H1 (cell line): Measurements from ENCODE around the gene CPE. TPM values are rescaled to one million over a fixed set of nuclear protein-coding genes. Genes with fewer than 3 reads are reported as not detected.

Source experiments
- CTCF ChIA-PET: fragments of 300-600 bp; sonication (Branson Sonifier 250); formaldehyde crosslinking; loops from one replicate; lab custom pipeline; 2021; ENCODE audit not compliant: partially characterized antibody; lab: Charles Lee
- POLR2A ChIA-PET: fragments of 300-600 bp; sonication (Branson Sonifier 250); formaldehyde crosslinking; loops from one replicate; lab custom pipeline; 2021; ENCODE audit warnings: inconsistent platforms; ENCODE audit not compliant: partially characterized antibody; lab: Charles Lee
- DNase-seq, 2 experiments: peaks; one replicate each; pipeline versions ENCODE4 v3.0.0 to v3.0.0-alpha.2; 2010 to 2022; ENCODE audit warnings: low spot score in 2 of 2, low read depth in 1 of 2, mixed read lengths in 1 of 2
- FAIRE-seq: peaks from 2 replicates; lab custom pipeline; 2011; peaks lifted over from hg19 to GRCh38; lab: Jason Lieb, UNC
- H2AFZ ChIP-seq: 2 replicates; pipeline ENCODE4 v1.8.1; 2012; ENCODE audit warnings: low read length, inconsistent platforms
- H2AK5ac ChIP-seq: 2 replicates; pipeline ENCODE4 v1.6.1; 2013; ENCODE audit warnings: low read depth, low read length
- H2BK120ac ChIP-seq: replicated peaks from 2 replicates; pipeline ENCODE3; 2013; ENCODE audit warnings: low read depth, low read length, inconsistent platforms
- H2BK12ac ChIP-seq: 2 replicates; pipeline ENCODE4 v1.6.1; 2013; ENCODE audit warnings: low read depth, low read length
- H2BK15ac ChIP-seq: 2 replicates; pipeline ENCODE4 v1.6.1; 2013; ENCODE audit warnings: low read length
- H2BK20ac ChIP-seq: 2 replicates; pipeline ENCODE4 v1.6.1; 2013; ENCODE audit warnings: low read length
- H2BK5ac ChIP-seq: 2 replicates; pipeline ENCODE4 v1.6.1; 2013; ENCODE audit warnings: low read depth, low read length
- H3K14ac ChIP-seq: 2 replicates; pipeline ENCODE4 v1.6.1; 2013; ENCODE audit warnings: inconsistent platforms; ENCODE audit not compliant: insufficient read length
- H3K18ac ChIP-seq: 2 replicates; pipeline ENCODE4 v1.6.1; 2013; ENCODE audit warnings: low read length; ENCODE audit errors: extremely low read depth
- H3K23ac ChIP-seq: 2 replicates; pipeline ENCODE4 v1.6.1; 2013; ENCODE audit warnings: inconsistent platforms; ENCODE audit not compliant: insufficient read length
- H3K23me2 ChIP-seq: 2 replicates; pipeline ENCODE4 v1.6.1; 2013; ENCODE audit warnings: low read depth, low read length
- H3K27ac ChIP-seq: 2 replicates; pipeline ENCODE4 v1.6.1; 2011; ENCODE audit warnings: low read depth, low read length, inconsistent platforms
- H3K27me3 ChIP-seq, 4 experiments: replicated peaks in 1 of 4; 1 replicate in 1 of 4; 2 replicates in 3 of 4; pipeline versions ENCODE4 v1.6.1 to v1.8.1; 2011 to 2013; ENCODE audit warnings: low read length in 3 of 4, mild to moderate bottlenecking in 3 of 4, inconsistent platforms in 2 of 4, mixed read lengths in 2 of 4, moderate library complexity in 1 of 4; ENCODE audit not compliant: control insufficient read depth in 3 of 4, insufficient read depth in 3 of 4; ENCODE audit errors: extremely low read depth in 1 of 4
- H3K36me3 ChIP-seq, 4 experiments: 2 replicates each; pipeline versions ENCODE4 v1.6.1 to v1.8.1; 2011 to 2013; ENCODE audit warnings: mild to moderate bottlenecking in 4 of 4, low read length in 3 of 4, moderate library complexity in 2 of 4, control low read depth in 1 of 4, inconsistent platforms in 1 of 4; ENCODE audit not compliant: insufficient read depth in 4 of 4, control insufficient read depth in 2 of 4
- H3K4ac ChIP-seq: replicated peaks from 2 replicates; pipeline ENCODE3; 2013; ENCODE audit warnings: low read length, low read depth, mixed read lengths, inconsistent platforms; ENCODE audit not compliant: insufficient read length
- H3K4me1 ChIP-seq, 4 experiments: replicated peaks in 1 of 4; 1 replicate in 1 of 4; 2 replicates in 3 of 4; pipeline versions ENCODE4 v1.6.1 to v1.8.1; 2011 to 2013; ENCODE audit warnings: low read length in 3 of 4, inconsistent platforms in 2 of 4, mixed read lengths in 1 of 4; ENCODE audit not compliant: insufficient read depth in 4 of 4, control insufficient read depth in 3 of 4
- H3K4me2 ChIP-seq, 2 experiments: 2 replicates each; pipeline versions ENCODE4 v1.6.1 to v1.8.1; 2011 to 2013; ENCODE audit warnings: low read depth in 2 of 2, low read length in 2 of 2, control low read depth in 1 of 2, inconsistent platforms in 1 of 2, mild to moderate bottlenecking in 1 of 2; ENCODE audit not compliant: insufficient read depth in 1 of 2
- H3K4me3 ChIP-seq, 4 experiments: fragments of 200-600, 300-600 bp in 1 of 4; sonication (generic), shearing (Covaris generic), sonication (Bioruptor Twin) in 1 of 4; 2 replicates each; pipeline versions ENCODE4 v1.5.1 to v1.8.1; 2011 to 2016; ENCODE audit warnings: low read length in 4 of 4, low read depth in 3 of 4, control low read depth in 2 of 4, inconsistent platforms in 2 of 4, mild to moderate bottlenecking in 2 of 4, mixed read lengths in 1 of 4, moderate library complexity in 1 of 4; ENCODE audit not compliant: insufficient read depth in 2 of 4; ENCODE audit errors: extremely low read depth in 1 of 4
- H3K56ac ChIP-seq: replicated peaks from 2 replicates; pipeline ENCODE3; 2013; ENCODE audit warnings: low read depth, mild to moderate bottlenecking, mixed read lengths, low read length, inconsistent platforms; ENCODE audit not compliant: insufficient read length
- H3K79me1 ChIP-seq: 2 replicates; pipeline ENCODE4 v1.6.1; 2013; ENCODE audit warnings: low read depth, low read length, control low read depth
- H3K79me2 ChIP-seq, 2 experiments: 2 replicates each; pipeline versions ENCODE4 v1.6.1 to v1.8.1; 2012 to 2013; ENCODE audit warnings: low read length in 2 of 2, mild to moderate bottlenecking in 2 of 2, inconsistent platforms in 1 of 2; ENCODE audit not compliant: insufficient read depth in 2 of 2, control insufficient read depth in 1 of 2
- H3K9ac ChIP-seq, 4 experiments: replicated peaks in 1 of 4; 1 replicate in 1 of 4; 2 replicates in 3 of 4; pipeline versions ENCODE4 v1.6.1 to v1.8.1; 2011 to 2013; ENCODE audit warnings: low read depth in 3 of 4, low read length in 3 of 4, control low read depth in 2 of 4, mild to moderate bottlenecking in 2 of 4, moderate library complexity in 2 of 4, inconsistent platforms in 1 of 4; ENCODE audit errors: extremely low read depth in 1 of 4
- H3K9me3 ChIP-seq, 2 experiments: 2 replicates each; pipeline versions ENCODE4 v1.6.1 to v1.8.1; 2012 to 2013; ENCODE audit warnings: mild to moderate bottlenecking in 2 of 2, moderate library complexity in 2 of 2, control low read depth in 1 of 2, inconsistent platforms in 1 of 2, low read depth in 1 of 2, low read length in 1 of 2, mixed read lengths in 1 of 2; ENCODE audit not compliant: insufficient read depth in 2 of 2
- H4K20me1 ChIP-seq, 2 experiments: replicated peaks in 1 of 2; 2 replicates each; pipeline versions ENCODE3 to v1.8.1; 2011 to 2013; ENCODE audit warnings: inconsistent platforms in 2 of 2, low read length in 2 of 2, mild to moderate bottlenecking in 1 of 2; ENCODE audit not compliant: insufficient read depth in 2 of 2, control insufficient read depth in 1 of 2
- H4K5ac ChIP-seq: 2 replicates; pipeline ENCODE4 v1.6.1; 2013; ENCODE audit warnings: low read length, low read depth, mixed read lengths, inconsistent platforms; ENCODE audit not compliant: insufficient read length
- H4K8ac ChIP-seq: 2 replicates; pipeline ENCODE4 v1.8.0; 2013; ENCODE audit warnings: mild to moderate bottlenecking, moderate library complexity, low read length, inconsistent platforms; ENCODE audit not compliant: insufficient read depth; ENCODE audit errors: extremely low read depth
- H4K91ac ChIP-seq: replicated peaks from 2 replicates; pipeline ENCODE3; 2013; ENCODE audit warnings: low read length, mixed read lengths, inconsistent platforms; ENCODE audit not compliant: insufficient read length
- ASH2L ChIP-seq: fragments of 200-600, 300-600 bp; sonication (generic); IDR thresholded peaks from one replicate; pipeline ENCODE4 v1.7.1; 2017; ENCODE audit warnings: low read length
- GABPA ChIP-seq: IDR thresholded peaks from 2 replicates; pipeline ENCODE4 v1.6.1; 2011; ENCODE audit warnings: mild to moderate bottlenecking, low read length, moderate library complexity, borderline replicate concordance; ENCODE audit not compliant: insufficient read depth
- GTF2F1 ChIP-seq: IDR thresholded peaks from 2 replicates; pipeline ENCODE4 v1.6.1; 2012; ENCODE audit warnings: low read depth, low read length, improper control_type of control experiment, borderline replicate concordance
- NANOG ChIP-seq: IDR thresholded peaks from 2 replicates; pipeline ENCODE4 v1.6.1; 2011; ENCODE audit warnings: low read length, low read depth, mild to moderate bottlenecking, inconsistent platforms; ENCODE audit not compliant: insufficient read depth, poor library complexity, severe bottlenecking
- PHF8 ChIP-seq: fragments of 200-600 bp; sonication (generic); conservative IDR thresholded peaks from 2 replicates; pipeline ENCODE4 v1.7.1; 2012; ENCODE audit warnings: low read depth, mild to moderate bottlenecking, inconsistent platforms, low read length, moderate library complexity
- POLR2A ChIP-seq, 2 experiments: IDR thresholded peaks; 1 replicate in 1 of 2; 2 replicates in 1 of 2; pipeline ENCODE4 v1.6.1; 2011; ENCODE audit warnings: low read depth in 2 of 2, low read length in 2 of 2, mild to moderate bottlenecking in 2 of 2; ENCODE audit errors: control extremely low read depth in 1 of 2
- RAD21 ChIP-seq, 2 experiments: IDR thresholded peaks in 1 of 2; conservative IDR thresholded peaks in 1 of 2; 2 replicates each; pipeline ENCODE4 v1.6.1; 2011; ENCODE audit warnings: low read depth in 2 of 2, low read length in 2 of 2, improper control_type of control experiment in 1 of 2, inconsistent platforms in 1 of 2, mild to moderate bottlenecking in 1 of 2, moderate library complexity in 1 of 2
- SIRT6 ChIP-seq: IDR thresholded peaks from one replicate; pipeline ENCODE4 v1.7.1; 2012; ENCODE audit warnings: low read length, inconsistent platforms
- SP4 ChIP-seq: IDR thresholded peaks from 2 replicates; pipeline ENCODE4 v1.6.1; 2012; ENCODE audit warnings: low read length, inconsistent platforms
- SRF ChIP-seq: IDR thresholded peaks from 2 replicates; pipeline ENCODE4 v1.6.1; 2011; ENCODE audit warnings: mild to moderate bottlenecking, low read depth, low read length, moderate library complexity
- SUZ12 ChIP-seq: fragments of 200-600 bp; sonication (generic); IDR thresholded peaks from 2 replicates; pipeline ENCODE4 v1.6.1; 2012; ENCODE audit warnings: mild to moderate bottlenecking, inconsistent platforms, low read length, moderate library complexity, mixed read lengths
- WGBS, 2 experiments: shearing (Covaris generic) in 1 of 2; methylation state at CpG; one replicate each; pipeline versions ENCODE4 v1.1.6 to v1.1.7; 2013 to 2015; ENCODE audit warnings: low lambda C conversion rate in 2 of 2, mixed read lengths in 2 of 2, inconsistent platforms in 1 of 2, low coverage in 1 of 2, missing lambda C conversion rate in 1 of 2; ENCODE audit not compliant: insufficient replicate concordance in 2 of 2, insufficient coverage in 1 of 2, insufficient read length in 1 of 2; ENCODE audit errors: extremely low coverage in 1 of 2, missing lambda C conversion rate in 1 of 2; 5-methylcytosine and 5-hydroxymethylcytosine counted together
- polyA plus RNA-seq, 7 experiments: library from polyadenylated mRNA; depleted of rRNA in 3 of 7; stranded (reverse) in 5 of 7; unstranded in 2 of 7; fragments of >200 nt in 5 of 7; fragments of 200-250 nt in 2 of 7; gene quantifications; 1 replicate in 5 of 7; 2 replicates in 1 of 7; 4 replicates in 1 of 7; pipeline versions ENCODE4 v1.2.1 to v1.2.3, GENCODE V29; 2011 to 2013; ENCODE audit warnings: missing spikeins in 2 of 7, mixed read lengths in 2 of 7
- total RNA-seq: library from RNA; stranded (reverse); fragmentation: NEBNext Ultra II Directional; extraction: Animal tissue kit (Norgen Biotek cat#: 25700); gene quantifications from 2 replicates; pipeline ENCODE4 v1.2.1, GENCODE V29; 2021

Gene CPE
- total and polyA plus RNA-seq, 2 of the 8 experiments (the other 6 are each of a cell fraction or from before 2014, with no cell fraction given), result 9.4 to 10.2 TPM

DNA sequence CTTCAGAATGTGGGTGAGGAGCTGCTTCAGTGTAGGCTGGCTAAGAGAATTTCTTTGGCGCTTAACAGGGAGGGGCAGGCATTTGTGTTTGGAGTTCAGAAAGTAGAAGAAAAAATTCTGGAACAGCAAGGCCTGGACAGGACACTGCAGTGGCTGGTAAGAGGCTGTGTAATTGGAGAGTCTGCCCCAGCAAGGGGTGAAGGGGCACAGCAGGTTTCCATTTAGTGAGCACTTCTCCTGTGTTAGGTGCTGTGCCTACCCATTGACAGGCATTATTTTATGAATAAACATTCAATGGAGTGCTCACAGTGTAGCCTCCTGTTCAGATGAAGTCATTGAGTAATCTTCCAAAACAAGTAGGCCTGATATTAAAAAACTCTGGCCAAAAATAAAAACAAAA is 10.7 kb upstream of the CPE start:
- CTCF ChIA-PET, result interaction anchor here (0.9 to 1.8 kb wide), 2 partner anchors 11 to 13 kb away, joined by 3 to 5 read pairs; no protein-coding TSS in a partner anchor
- no peak overlapping the region for H3K9ac ChIP-seq
- H2BK20ac ChIP-seq, result no peak overlapping the region
- H4K20me1 ChIP-seq, result no peaks in the 10 kb centered on the region
- H4K5ac ChIP-seq, result no peak overlapping the region
- no peak overlapping the region for H3K56ac ChIP-seq
- H3K79me2 ChIP-seq, result no peaks in the 10 kb centered on the region
- no peak overlapping the region for H3K27ac ChIP-seq
- no peak overlapping the region for H4K91ac ChIP-seq
- H3K27me3 ChIP-seq, result no peaks in the 10 kb centered on the region
- no peak overlapping the region for H3K4me2 ChIP-seq
- H3K9me3 ChIP-seq, result no peaks in the 10 kb centered on the region
- no peaks in the 10 kb centered on the region for H3K36me3 ChIP-seq
- FAIRE-seq, result no peak
- 78% methylated on average over 1 of the region's 1 CpG; no CpG with 5 or more reads in 1 of the 2 experiments for WGBS, 2 experiments
- DNase-seq, result no peak
- H3K14ac ChIP-seq, result no peak overlapping the region
- H2AFZ ChIP-seq, result no peak overlapping the region
- no peak overlapping the region for H4K8ac ChIP-seq
- H2BK12ac ChIP-seq, result 0 out of 2 replicates have a peak overlapping the region, but pooled peaks have one; percentile 12
- no peak for TF ChIP-seq GABPA
- TF ChIP-seq RAD21 (IDR thresholded peaks at IDR 0.05 in 1 of 2, conservative IDR thresholded peaks at IDR 0.05 in 1 of 2; ENCODE audit: low read depth in 2 of 2, low read length in 2 of 2), result no peak
- no peak for TF ChIP-seq ASH2L
- no peak for TF ChIP-seq SIRT6
- no peak for TF ChIP-seq PHF8
- TF ChIP-seq GTF2F1, result no peak
- no peak for TF ChIP-seq SUZ12
- no peak for TF ChIP-seq NANOG
- no peak for TF ChIP-seq POLR2A (IDR thresholded peaks at IDR 0.05; ENCODE audit: control extremely low read depth in 1 of 2, low read depth in 2 of 2, low read length in 2 of 2)
- no peak for TF ChIP-seq SRF
- no peak for TF ChIP-seq SP4
- TF ChIP-seq, all 59 proteins: peak for 0
- Histone ChIP-seq H3K79me1 (no peaks in the 10 kb centered on the region), H3K4ac (no peak overlapping the region), H3K18ac (no peak overlapping the region), H2BK120ac (no peak overlapping the region), H3K23me2 (no peaks in the 10 kb centered on the region), H2BK5ac (no peak overlapping the region), H3K23ac (no peak overlapping the region), H3K4me1 (peaks cover 0 to 6% (median 2%) of the 10 kb centered on the region in 4 experiments; a peak in 2 of 7 replicates), H2BK15ac (no peak overlapping the region), H3K4me3 (no peak overlapping the region), H2AK5ac (no peak overlapping the region)
- POLR2A ChIA-PET, result no interaction called here
